Measurements from ENCODE around the gene DDX25. TPM values are rescaled to one million over a fixed set of nuclear protein-coding genes. Genes with fewer than 3 reads are reported as not detected.

The DDX25 gene
- polyA plus RNA-seq, 12 donors: 0.13 to 1.2 (median 0.60) TPM; not detected in 2

GRCh38 chr11:125949271-125950177, 45.2 kb downstream of the DDX25 start:
- DNase-seq: no peak

GRCh38 chr11:125950178-125950490, 45.8 kb downstream of the DDX25 start:
- DNase-seq: no peak

DNA sequence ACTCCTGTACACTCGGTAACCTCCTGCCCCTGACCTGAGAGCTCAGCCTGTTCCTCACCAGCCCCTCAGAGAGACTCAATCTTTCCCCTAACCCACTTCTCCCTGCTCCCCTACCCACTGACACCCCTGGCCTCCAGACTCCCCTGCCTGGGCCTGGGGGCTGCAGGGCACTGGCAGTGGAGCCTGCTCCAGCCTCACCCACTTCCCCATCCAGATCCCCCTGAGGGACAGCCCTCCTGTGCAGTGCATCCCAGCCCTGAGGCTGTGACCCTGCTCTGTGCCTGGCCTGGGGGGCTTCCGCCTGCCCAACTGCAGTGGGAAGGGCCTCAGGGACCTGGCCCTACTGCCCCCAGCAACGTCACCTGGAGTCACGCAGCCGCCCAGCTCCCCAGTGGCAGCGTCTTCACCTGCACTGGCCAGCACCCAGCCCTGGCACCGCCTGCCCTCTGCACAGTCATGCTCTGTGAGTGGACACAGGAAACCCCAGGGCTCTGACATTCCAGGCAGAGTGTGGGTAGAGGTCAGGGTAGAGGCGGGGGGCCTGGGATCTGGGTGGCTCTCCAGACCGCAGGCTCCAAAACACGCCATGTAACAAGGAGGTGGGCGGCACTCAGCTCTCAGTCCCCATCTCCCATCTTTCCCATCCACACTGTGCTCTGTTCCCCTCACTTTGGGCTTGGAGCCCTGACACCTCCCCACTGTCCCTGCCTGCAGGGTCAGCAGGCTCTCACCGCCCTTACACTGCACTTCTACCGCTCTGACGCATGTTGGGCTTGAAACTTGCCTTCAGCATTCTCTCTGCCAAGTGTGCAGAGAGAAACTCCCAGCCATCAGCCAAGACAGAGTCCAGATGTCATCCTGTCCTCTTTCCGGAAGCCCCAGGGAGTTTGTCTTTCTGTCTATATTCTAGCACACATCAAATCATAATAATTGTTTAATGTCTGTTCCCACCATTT, 46.7 kb downstream of the DDX25 start:
- peak; percentile 81 for DNase-seq

GRCh38 chr11:125951731-125952130, 47.4 kb downstream of the DDX25 start:
- DNase-seq: no peak

DNA sequence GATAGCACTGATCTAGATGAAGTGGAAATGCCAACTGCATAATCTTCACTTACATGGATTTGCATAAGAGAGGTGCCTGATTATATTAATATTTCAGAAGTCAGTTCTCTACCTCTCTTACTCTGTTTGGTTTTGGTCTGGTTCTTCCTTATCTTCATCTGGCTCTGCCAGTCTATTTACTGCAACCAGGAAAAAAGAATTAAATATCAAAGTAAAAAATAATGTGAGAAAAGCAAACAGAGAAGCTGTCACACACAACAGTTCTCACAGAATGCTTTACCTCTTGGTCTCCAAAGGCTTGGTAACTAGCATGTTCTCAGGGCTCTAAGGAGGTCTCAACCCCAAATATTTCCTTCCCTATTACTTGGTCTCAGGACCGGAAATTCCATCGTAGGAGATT, 48.3 kb downstream of the DDX25 start:
- DNase-seq: no peak

GRCh38 chr11:125952973-125953372, 48.7 kb downstream of the DDX25 start:
- DNase-seq: peak; percentile 43

DNA sequence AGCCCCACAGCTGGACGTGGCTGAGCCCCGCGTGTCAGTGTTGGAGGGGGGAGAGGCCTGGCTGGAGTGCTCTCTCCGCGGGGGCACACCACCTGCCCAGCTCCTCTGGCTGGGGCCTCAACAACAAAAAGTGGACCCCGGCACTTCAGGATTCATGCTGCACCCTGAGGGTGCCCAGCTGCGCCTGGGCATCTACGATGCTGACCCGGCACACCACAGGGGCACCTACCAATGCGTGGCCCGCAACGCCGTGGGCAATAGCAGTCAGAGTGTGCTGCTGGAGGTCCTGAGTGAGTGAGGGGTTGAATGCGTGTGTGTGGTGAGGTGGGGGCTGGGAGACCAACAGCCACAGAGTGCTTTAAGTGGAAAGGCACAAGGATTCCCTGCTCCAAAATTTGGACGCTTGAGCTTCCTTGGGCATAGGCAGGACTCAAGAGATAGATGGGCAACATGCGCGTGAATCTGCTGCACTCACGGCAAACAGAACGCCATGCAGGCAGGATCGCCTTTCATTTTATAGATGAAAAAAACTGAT, 49.2 kb downstream of the DDX25 start:
- no peak for DNase-seq

DNA sequence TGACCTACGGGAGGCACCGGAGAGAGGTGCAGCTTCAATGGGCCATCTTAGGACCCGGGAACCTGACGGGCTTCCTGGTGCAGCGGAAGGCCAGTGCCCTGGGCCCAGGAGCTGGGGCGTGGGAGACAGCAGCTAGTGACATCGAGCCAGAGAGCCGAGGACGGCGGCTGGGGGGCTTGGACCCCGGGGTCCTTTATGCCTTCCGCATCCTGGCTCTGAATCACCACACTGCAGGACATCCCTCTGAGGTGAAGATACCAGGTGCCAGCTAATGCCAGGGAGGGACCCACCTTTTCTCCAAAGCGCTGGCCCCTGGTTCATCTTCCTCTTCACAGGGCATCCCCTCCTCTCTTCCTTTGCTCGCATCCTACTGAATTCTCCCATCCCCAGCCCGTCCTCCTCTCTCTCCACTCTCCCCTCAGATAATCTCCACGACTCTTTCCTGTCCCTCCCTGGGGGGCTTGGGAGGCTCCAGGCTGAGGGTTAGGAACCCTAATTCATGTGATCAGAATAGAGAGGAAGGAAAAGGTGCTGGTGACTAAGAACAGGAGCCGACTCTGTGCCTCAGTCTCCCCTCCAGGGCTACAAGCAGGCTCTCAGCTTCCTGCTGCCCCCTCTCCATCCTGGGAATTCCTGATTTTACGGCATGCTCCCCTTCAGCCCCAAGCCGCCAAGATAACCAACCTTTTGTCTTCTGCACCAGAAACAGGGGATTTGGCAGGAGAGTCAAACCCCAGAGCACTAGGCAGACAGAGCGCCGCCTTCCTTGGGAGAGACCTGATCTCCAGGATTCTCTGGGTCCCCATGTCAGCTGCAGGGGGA, 50.0 kb downstream of the DDX25 start:
- DNase-seq: no peak

DNA sequence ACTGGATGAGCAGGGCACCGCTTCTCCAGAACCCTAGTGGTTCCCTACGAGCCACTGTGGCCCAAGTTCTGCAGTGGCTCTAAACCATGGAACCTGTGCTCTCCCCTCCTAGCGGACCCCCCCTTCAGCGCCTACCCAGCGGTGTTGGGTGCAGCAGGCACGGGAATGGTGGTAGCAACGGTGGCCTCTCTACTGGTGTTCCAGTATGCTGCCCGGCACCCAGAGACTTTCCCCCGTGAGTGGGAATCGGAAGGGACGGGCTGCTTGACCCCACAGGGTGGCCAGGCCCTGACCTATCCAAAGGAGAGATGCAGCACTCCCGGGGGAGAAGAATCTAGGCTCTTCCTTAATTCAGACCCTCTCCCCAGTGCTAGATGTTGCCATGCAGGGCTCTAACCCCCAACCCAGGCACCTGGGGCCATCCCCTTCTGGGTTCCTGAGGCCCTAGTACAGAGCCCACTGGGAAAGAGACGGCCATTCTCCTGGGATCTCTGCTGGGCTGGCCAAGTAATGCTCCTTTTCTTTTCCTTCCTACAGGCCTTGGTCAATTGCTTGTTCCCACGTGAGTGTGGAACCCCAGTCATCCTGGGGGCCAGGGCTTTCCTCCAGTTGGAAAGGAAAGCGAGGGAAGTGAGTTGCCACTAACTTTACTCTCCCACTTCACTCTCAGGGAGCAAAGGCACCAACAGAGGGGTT, 50.8 kb downstream of the DDX25 start:
- DNase-seq: no peak

- no peak for DNase-seq
Measured at GRCh38 chr11:125955856-125956255, 51.5 kb downstream of the DDX25 start.

DNA sequence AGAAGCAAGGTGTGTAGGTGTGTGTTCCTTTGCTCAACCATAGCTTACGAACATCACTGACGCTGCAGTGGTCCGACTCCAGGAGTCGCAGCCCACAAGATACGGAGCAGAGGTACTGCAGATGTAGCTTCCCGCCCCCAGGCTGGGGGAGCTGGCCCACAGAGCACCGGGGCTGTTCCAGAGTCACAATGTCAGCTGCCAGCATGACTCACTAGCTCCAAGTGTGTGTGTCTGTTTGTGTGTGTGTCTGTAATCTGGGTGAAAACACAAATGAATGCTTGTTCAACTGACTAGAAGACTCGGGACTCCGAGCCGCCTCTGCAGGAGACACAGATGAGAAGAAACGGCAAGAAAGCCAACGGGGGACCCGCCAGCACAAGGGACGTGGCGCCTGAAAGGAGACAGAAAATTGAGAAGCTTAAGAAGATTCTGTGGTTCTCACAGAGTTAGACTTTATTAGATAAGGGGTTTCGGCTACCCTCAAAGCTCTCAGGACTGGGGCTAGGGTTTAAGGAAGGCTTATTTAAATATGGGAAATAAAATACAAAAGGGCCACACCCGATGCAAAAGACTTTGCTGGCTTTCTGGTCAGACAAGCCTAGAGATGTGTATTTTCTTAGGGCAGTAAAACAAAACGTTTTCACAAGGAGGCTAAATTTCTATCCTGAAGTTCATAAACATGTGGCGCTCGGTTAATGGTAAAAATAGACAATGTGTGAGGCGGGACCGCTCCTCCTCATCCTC, 52.3 kb downstream of the DDX25 start:
- peak; percentile 39 for DNase-seq

DNA sequence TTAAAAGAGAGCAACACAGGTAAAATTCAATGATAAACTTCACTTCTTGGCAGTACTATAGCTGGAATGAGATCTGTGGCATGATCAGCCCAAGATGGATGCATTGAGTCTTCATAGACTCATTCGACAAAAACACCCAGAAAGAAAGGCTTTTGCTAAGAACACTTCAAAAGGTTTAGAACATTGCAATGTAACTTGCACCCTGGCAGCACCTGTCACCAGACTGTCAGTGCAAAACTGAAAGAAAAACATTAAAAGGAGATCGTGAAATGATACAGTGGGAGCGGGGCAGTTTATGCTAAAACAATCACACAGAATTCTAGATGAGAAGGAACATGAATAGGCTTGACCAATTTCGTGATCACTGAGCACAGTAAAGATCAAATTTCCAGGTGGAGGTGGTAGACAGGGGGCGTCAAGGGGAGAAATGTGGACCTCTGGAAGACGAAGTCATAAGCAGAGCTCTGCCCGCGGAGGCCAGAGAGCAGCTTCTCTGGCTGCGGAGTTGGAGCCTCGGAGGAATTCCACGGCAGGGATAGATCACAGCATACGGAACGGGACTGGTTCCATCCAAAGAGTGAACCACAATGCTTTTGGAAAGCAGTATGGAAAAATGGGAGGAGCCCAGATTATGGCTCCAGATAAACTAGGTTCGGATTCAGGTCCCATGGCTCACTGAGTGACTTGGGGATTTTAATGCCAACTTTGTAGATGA, 53.5 kb downstream of the DDX25 start:
- peak; percentile 57 for DNase-seq

DNA sequence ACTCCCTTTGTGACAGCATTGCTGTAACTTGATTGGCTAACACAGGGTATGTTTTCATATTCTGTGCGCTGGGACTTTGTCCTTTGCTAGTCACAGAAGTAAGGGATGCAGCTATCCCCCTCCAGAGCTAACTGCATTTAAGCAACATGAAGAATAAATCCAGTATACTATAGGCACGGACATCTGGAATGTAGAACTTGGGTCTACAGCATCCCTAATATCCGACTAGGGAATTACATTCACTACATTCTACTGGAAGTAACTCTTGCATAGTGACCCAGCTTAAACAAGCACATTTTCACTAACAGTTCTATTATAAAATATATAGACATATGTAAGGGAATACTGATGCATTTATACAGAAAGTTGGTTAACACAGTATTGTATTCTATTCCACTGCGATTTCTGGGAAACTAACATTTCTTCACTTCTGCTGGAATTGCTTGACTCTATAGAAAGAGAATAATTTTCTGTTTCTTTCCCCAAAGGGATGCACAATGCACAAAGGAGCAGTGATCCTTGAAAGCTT, 54.6 kb downstream of the DDX25 start:
- no peak for DNase-seq

- no peak for DNase-seq
Measured at GRCh38 chr11:125959511-125959910, 55.2 kb downstream of the DDX25 start.

GRCh38 chr11:125959931-125960330, 55.6 kb downstream of the DDX25 start:
- DNase-seq: no peak

GRCh38 chr11:125960771-125961170, 56.5 kb downstream of the DDX25 start:
- no peak for DNase-seq

DNA sequence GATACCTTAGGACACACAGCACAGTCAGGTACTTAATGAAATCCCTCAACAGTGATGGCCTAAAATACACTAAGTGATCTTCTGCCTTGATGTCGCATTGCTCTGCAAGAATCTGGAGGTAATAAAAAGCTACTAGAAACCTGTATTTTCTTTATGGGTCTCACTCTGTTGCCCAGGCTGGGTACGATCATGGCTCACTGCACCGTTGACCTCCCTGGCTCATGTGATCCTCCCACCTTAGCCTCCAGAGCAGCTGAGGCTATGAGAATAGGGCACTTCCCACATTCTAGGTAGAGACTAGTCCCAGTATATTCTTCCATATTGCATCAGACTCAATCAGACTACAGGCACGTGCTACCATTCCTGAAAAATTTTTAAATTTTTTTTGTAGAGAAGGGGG, 63.2 kb downstream of the DDX25 start:
- DNase-seq: no peak

GRCh38 chr11:125968354-125968753, 64.0 kb downstream of the DDX25 start:
- DNase-seq: no peak

GRCh38 chr11:125971618-125972017, 67.3 kb downstream of the DDX25 start:
- DNase-seq: peak; percentile 43

Data from muscle of arm (tissue), 12 donors.